K562 (cell line): ENCODE measurements around the gene FAM83E. TPM values are rescaled to one million over a fixed set of nuclear protein-coding genes. Genes with fewer than 3 reads are reported as not detected.

ENCODE experiments used
- ATAC-seq: fragments of 200-7000 bp; cut with Tn5 transposase; 3 replicates; pipeline ENCODE4 v1.9.1; 2020; ENCODE audit warnings: moderate library complexity
- BruUV-seq: library from RNA; stranded (reverse); fragments of 400-500 nt; replicated peaks from 2 replicates; lab custom pipeline; 2021; lab: Mats Ljungman, UMichigan
- CTCF ChIA-PET: fragments of 300-600 bp; formaldehyde crosslinking; extraction: SDS; loops from one replicate; lab custom pipeline; 2021; ENCODE audit warnings: low intra/inter-chr PET ratio; lab: Yijun Ruan, JAX
- POLR2A ChIA-PET: fragments of 300-600, 350-650 bp; sonication (Branson Sonifier 250); formaldehyde crosslinking; extraction: SDS; loops from one replicate; lab custom pipeline; 2021; ENCODE audit warnings: antibody characterized with exemption, inconsistent platforms; lab: Yijun Ruan, JAX
- DNase-seq, 4 experiments: peaks; one replicate each; pipeline versions ENCODE4 v3.0.0 to v3.0.0-alpha.2; 2011 to 2018; ENCODE audit warnings: low spot score in 3 of 4, mixed read lengths in 3 of 4; ENCODE audit errors: extremely low read depth in 1 of 4
- FAIRE-seq: peaks from 2 replicates; lab custom pipeline; 2011; peaks lifted over from hg19 to GRCh38; lab: Jason Lieb, UNC
- H2AFZ ChIP-seq: 2 replicates; pipeline ENCODE4 v1.6.0; 2011; ENCODE audit warnings: low read depth, low read length, control low read depth, inconsistent platforms
- H3K27ac ChIP-seq: fragments of 200-600 bp; 3 replicates; pipeline ENCODE4 v1.8.0; 2011; ENCODE audit warnings: low read depth, mild to moderate bottlenecking, control low read depth, inconsistent platforms, low read length, moderate library complexity, mixed read lengths; ENCODE audit errors: extremely low read depth
- H3K27me3 ChIP-seq, 2 experiments: fragments of 300-600 bp in 1 of 2; 2 replicates in 1 of 2; 3 replicates in 1 of 2; pipeline versions ENCODE4 v1.6.0 to v1.8.0; 2011; ENCODE audit warnings: inconsistent platforms in 2 of 2, low read length in 2 of 2, mild to moderate bottlenecking in 1 of 2, mixed read lengths in 1 of 2, moderate library complexity in 1 of 2; ENCODE audit not compliant: control insufficient read depth in 2 of 2, insufficient read depth in 2 of 2
- H3K36me3 ChIP-seq: fragments of 300-600 bp; 3 replicates; pipeline ENCODE4 v1.8.0; 2011; ENCODE audit warnings: mild to moderate bottlenecking, low read length, inconsistent platforms; ENCODE audit not compliant: control insufficient read depth, insufficient read depth
- H3K4me1 ChIP-seq, 2 experiments: fragments of 200-600 bp in 1 of 2; replicated peaks in 1 of 2; 2 replicates in 1 of 2; 3 replicates in 1 of 2; pipeline versions ENCODE4 v1.5.1 to v1.8.0; 2011; ENCODE audit warnings: inconsistent platforms in 2 of 2, low read length in 2 of 2, mild to moderate bottlenecking in 1 of 2, mixed read lengths in 1 of 2, moderate library complexity in 1 of 2; ENCODE audit not compliant: control insufficient read depth in 2 of 2, insufficient read depth in 2 of 2
- H3K4me2 ChIP-seq: 2 replicates; pipeline ENCODE4 v1.6.1; 2011; ENCODE audit warnings: low read length, control low read depth, inconsistent platforms, mixed read lengths; ENCODE audit not compliant: insufficient read depth
- H3K4me3 ChIP-seq: fragments of 200-600 bp; sonication (generic), shearing (Covaris generic); 2 replicates; pipeline ENCODE4 v1.5.1; 2016; ENCODE audit warnings: control low read depth, inconsistent platforms
- H3K79me2 ChIP-seq: fragments of 200-600 bp; 3 replicates; pipeline ENCODE4 v1.8.0; 2011; ENCODE audit warnings: low read length, inconsistent platforms; ENCODE audit not compliant: control insufficient read depth, insufficient read depth
- H3K9ac ChIP-seq, 2 experiments: 2 replicates each; pipeline versions ENCODE4 v1.6.0 to v1.6.1; 2011; ENCODE audit warnings: low read depth in 2 of 2, low read length in 2 of 2, control low read depth in 1 of 2, inconsistent platforms in 1 of 2, mild to moderate bottlenecking in 1 of 2, mixed read lengths in 1 of 2; ENCODE audit not compliant: insufficient read depth in 1 of 2
- H3K9me1 ChIP-seq: one replicate; pipeline ENCODE4 v1.6.0; 2011; ENCODE audit warnings: inconsistent platforms, mild to moderate bottlenecking, low read length, moderate library complexity; ENCODE audit not compliant: control insufficient read depth, insufficient read depth
- H3K9me3 ChIP-seq: replicated peaks from 2 replicates; pipeline ENCODE4 v1.5.1; 2011; ENCODE audit warnings: low read depth, low read length, inconsistent platforms; ENCODE audit not compliant: control insufficient read depth, insufficient read depth
- H4K20me1 ChIP-seq: replicated peaks from 2 replicates; pipeline ENCODE4 v1.6.1; 2011; ENCODE audit warnings: low read length, inconsistent platforms, mixed read lengths; ENCODE audit not compliant: control insufficient read depth, insufficient read depth
- CC2D1A ChIP-seq: fragments of 450-650 bp; IDR thresholded peaks from 2 replicates; pipeline ENCODE4 v1.6.1; 2017; ENCODE audit warnings: mild to moderate bottlenecking
- DACH1 ChIP-seq: fragments of 450-650 bp; IDR thresholded peaks from 2 replicates; pipeline ENCODE4 v1.6.1; 2018; ENCODE audit not compliant: partially characterized antibody
- ELF2 ChIP-seq: fragments of 250-450 bp; sonication (Bioruptor Pico); IDR thresholded peaks from 2 replicates; pipeline ENCODE4 v1.5.0; 2021; ENCODE audit warnings: mild to moderate bottlenecking
- MAFG ChIP-seq: fragments of 450-650 bp; conservative IDR thresholded peaks from 2 replicates; pipeline ENCODE4 v1.6.1; 2016; ENCODE audit warnings: missing genetic modification characterization, missing compliant biosample characterization
- MEF2A ChIP-seq: IDR thresholded peaks from 2 replicates; pipeline ENCODE4 v1.6.1; 2011; ENCODE audit warnings: low read depth, mild to moderate bottlenecking, low read length, moderate library complexity; ENCODE audit not compliant: control insufficient read depth
- MIER1 ChIP-seq: fragments of 450-650 bp; IDR thresholded peaks from 2 replicates; pipeline ENCODE4 v1.6.1; 2016; ENCODE audit warnings: antibody characterized with exemption, mild to moderate bottlenecking, low read depth
- NR2C2 ChIP-seq, 2 experiments: fragments of 200-800 bp in 1 of 2; sonication (Bioruptor generic) in 1 of 2; sonication (generic) in 1 of 2; formaldehyde crosslinking in 1 of 2; IDR thresholded peaks; 2 replicates each; pipeline versions ENCODE4 v1.6.1 to v1.8.0; 2016 to 2022; ENCODE audit warnings: mild to moderate bottlenecking in 1 of 2, missing compliant biosample characterization in 1 of 2, missing genetic modification characterization in 1 of 2, missing genetic modification reagents in 1 of 2
- RREB1 ChIP-seq: fragments of 250-450 bp; sonication (Bioruptor Pico); IDR thresholded peaks from 2 replicates; pipeline ENCODE4 v1.4.0; 2020
- SIX5 ChIP-seq, 2 experiments: IDR thresholded peaks; 2 replicates each; pipeline ENCODE4 v1.6.1; 2011; ENCODE audit warnings: low read length in 2 of 2, borderline replicate concordance in 1 of 2, low read depth in 1 of 2, mild to moderate bottlenecking in 1 of 2, moderate library complexity in 1 of 2; ENCODE audit not compliant: insufficient read depth in 1 of 2
- THRB ChIP-seq: fragments of 450-650 bp; formaldehyde crosslinking; conservative IDR thresholded peaks from 2 replicates; pipeline ENCODE4 v1.4.0; 2022; ENCODE audit warnings: mild to moderate bottlenecking, missing genetic modification characterization
- ZNF316 ChIP-seq: fragments of 450-650 bp; IDR thresholded peaks from 2 replicates; pipeline ENCODE4 v1.6.1; 2016
- ZNF707 ChIP-seq: fragments of 250-450 bp; sonication (Bioruptor Pico); conservative IDR thresholded peaks from 2 replicates; pipeline ENCODE4 v1.8.0; 2022; ENCODE audit warnings: inconsistent platforms, mild to moderate bottlenecking, moderate library complexity
- WGBS: fragments of 100-300 bp; shearing (Covaris generic); methylation state at CpG from one replicate; pipeline ENCODE4 v1.1.6; 2016; ENCODE audit warnings: low coverage, mixed read lengths; ENCODE audit not compliant: insufficient coverage; ENCODE audit errors: missing lambda C conversion rate; 5-methylcytosine and 5-hydroxymethylcytosine counted together
- in situ Hi-C: fragments of 300-500 bp; cut with MboI; formaldehyde crosslinking; loops from 4 replicates; pipeline ENCODE4 v1.15.0; 2018; ENCODE audit warnings: inconsistent platforms, mixed read lengths
- intact Hi-C: fragments of 100-400 bp; cut with micrococcal nuclease; formaldehyde crosslinking; loops from 2 replicates; pipeline ENCODE4 v1.14.2; 2022
- polyA plus RNA-seq, 8 experiments: library from polyadenylated mRNA; depleted of rRNA in 4 of 8; stranded (reverse) in 5 of 8; unstranded in 3 of 8; fragments of >200 nt; fragmentation: Nextera tagmentation in 2 of 8; fragmentation: Illumina TruSeq in 1 of 8; extraction: Ambion mirVana in 2 of 8; extraction: Trizol in 1 of 8; gene quantifications; 2 replicates each; pipeline versions ENCODE4 v1.2.1 to v1.2.3, GENCODE V29; 2011 to 2014; ENCODE audit warnings: inconsistent platforms in 1 of 8, missing spikeins in 1 of 8
- total RNA-seq, 7 experiments: library from RNA; depleted of rRNA in 6 of 7; stranded (reverse); fragments of >200 nt in 6 of 7; fragmentation: Illumina TruSeq in 2 of 7; extraction: Trizol in 2 of 7; gene quantifications; 2 replicates each; pipeline versions ENCODE4 v1.2.1 to v1.2.3, GENCODE V29; 2011 to 2021; ENCODE audit warnings: low replicate concordance in 1 of 7

Gene FAM83E
- total and polyA plus RNA-seq, 9 of the 15 experiments (the other 6 are each of a cell fraction or from before 2014, with no cell fraction given): 0.15 to 0.87 (median 0.29) TPM; not detected in 4

- peak overlapping the region; percentile 72 to 88 for H3K9ac ChIP-seq
- H3K27me3 ChIP-seq: no peaks in the 10 kb centered on the region
- WGBS: 29% methylated on average over 6 of the region's 6 CpGs
- peaks cover 35% of the 10 kb centered on the region for H4K20me1 ChIP-seq
- in situ Hi-C loops (no loop called here), intact Hi-C loops (loop anchor here (1.0 kb wide), 1 partner anchor 17 kb away; the partner anchor contains the start of gene DBP)
- peaks cover 44% of the 10 kb centered on the region for H3K79me2 ChIP-seq
- H3K4me3 ChIP-seq: peak overlapping the region; percentile 64
- H3K4me1 ChIP-seq: peaks cover 39 to 58% of the 10 kb centered on the region in 2 experiments
- H3K9me3 ChIP-seq: no peaks in the 10 kb centered on the region
- H3K9me1 ChIP-seq: peaks cover 11% of the 10 kb centered on the region
- H3K27ac ChIP-seq: peak overlapping the region; percentile 78
- peaks cover 36% of the 10 kb centered on the region; the same call in 2 of the 3 replicates for H3K36me3 ChIP-seq
- CTCF ChIA-PET: no interaction called here
- peak overlapping the region; percentile 80 for H2AFZ ChIP-seq
- TSS peak; percentile 65 for BruUV-seq
- POLR2A ChIA-PET: interaction anchor here (0.5 to 4.7 kb wide), 28 partner anchors 8 to 459 kb away, joined by 3 to 85 read pairs (median 4); partner anchors contain the start of genes DBP and SPACA4
- FAIRE-seq: peak; percentile 23
- ATAC-seq: no peak
- H3K4me2 ChIP-seq: peak overlapping the region; percentile 94
- DNase-seq: peak in 2 of 4 experiments; percentile 22 to 62
- peak; percentile 66 for TF ChIP-seq THRB (CRISPR knock-in tag)
- 0 out of 2 replicates have a peak, but pooled peaks have one; percentile 26 for TF ChIP-seq ELF2 (CRISPR knock-in tag)
- no peak for TF ChIP-seq NR2C2 (CRISPR knock-in tag; IDR thresholded peaks at IDR 0.05)
- peak; percentile 79 for TF ChIP-seq NR2C2 (tag; IDR thresholded peaks at IDR 0.05)
- TF ChIP-seq MAFG (tag): 0 out of 2 replicates have a peak, but pooled peaks have one; percentile 29
- TF ChIP-seq MIER1: peak; percentile 57; the same call in 1 of the 2 replicates
- TF ChIP-seq DACH1: peak; percentile 5
- no peak for TF ChIP-seq SIX5 (IDR thresholded peaks at IDR 0.05; ENCODE audit: borderline replicate concordance in 1 of 2, insufficient read depth in 1 of 2, low read depth in 1 of 2, low read length in 2 of 2)
- peak; percentile 82; the same call in 1 of the 2 replicates for TF ChIP-seq CC2D1A
- peak; percentile 41; the same call in 1 of the 2 replicates for TF ChIP-seq ZNF707
- 0 out of 2 replicates have a peak, but pooled peaks have one; percentile 35 for TF ChIP-seq RREB1 (CRISPR knock-in tag)
- TF ChIP-seq ZNF316: peak; percentile 75
- no peak for TF ChIP-seq MEF2A
Measured at GRCh38 chr19:48619692-48620585, 5.1 kb upstream of the FAM83E start.
